Activated T-helper 2 cell treated with anti-CD3 and anti-CD28 coated beads, Interferon-gamma antibody, Interleukin-2, Interleukin-4, amounts not matched to agents 10 μg/mL and 5 μg/mL and 100 μg/mL, durations not matched to agents 14 hours and 24 hours and 36 hours (primary cell): ENCODE results near the gene KCNH1. TPM values are rescaled to one million over a fixed set of nuclear protein-coding genes. Genes with fewer than 3 reads are reported as not detected.

ENCODE experiments used
- DNase-seq: peaks from one replicate; pipeline ENCODE4 v3.0.0; 2021; ENCODE audit warnings: low spot score
- H3K27ac Mint-ChIP-seq: one replicate; pipeline ENCODE4 v1.8.0; 2021; ENCODE audit warnings: mixed read lengths
- H3K27me3 Mint-ChIP-seq: one replicate; pipeline ENCODE4 v1.8.0; 2021; ENCODE audit warnings: low read depth, mixed read lengths
- H3K36me3 Mint-ChIP-seq: one replicate; pipeline ENCODE4 v1.8.0; 2021; ENCODE audit warnings: low read depth, mixed read lengths
- H3K4me1 Mint-ChIP-seq: one replicate; pipeline ENCODE4 v1.8.0; 2021; ENCODE audit warnings: low read depth, mixed read lengths
- H3K4me3 Mint-ChIP-seq: one replicate; pipeline ENCODE4 v1.8.0; 2021; ENCODE audit warnings: low read depth, mild to moderate bottlenecking, moderate library complexity, mixed read lengths
- H3K9me3 Mint-ChIP-seq: one replicate; pipeline ENCODE4 v1.8.0; 2021; ENCODE audit warnings: mixed read lengths
- intact Hi-C: fragments of 100-400 bp; cut with micrococcal nuclease; formaldehyde crosslinking; loops from one replicate; pipeline ENCODE4 v1.15.1; 2023
- total RNA-seq: library from RNA; stranded (reverse); gene quantifications from 2 replicates; pipeline ENCODE4 v1.2.3, GENCODE V29; 2022

Gene KCNH1
- total RNA-seq, 1 donor from 2014 or later: not detected

DNA sequence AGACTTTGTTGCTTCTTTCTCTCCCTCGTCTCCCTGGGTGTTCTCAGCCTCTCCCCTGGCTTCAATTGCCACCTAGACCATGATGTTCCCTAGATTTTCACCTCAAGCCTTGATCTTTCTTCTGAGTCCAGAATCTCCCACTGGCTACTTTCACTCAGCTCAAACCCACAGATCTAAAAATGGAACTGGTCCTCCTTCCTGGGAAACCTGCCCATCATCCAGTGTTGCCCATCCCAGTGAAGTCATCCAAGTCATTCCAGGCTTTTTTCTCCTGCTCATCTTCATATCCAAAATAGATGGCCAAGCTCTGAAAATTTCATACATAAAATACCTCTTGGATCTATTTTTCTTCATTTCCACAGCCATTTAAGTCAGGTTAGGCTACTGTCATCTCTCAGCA, 347.4 kb downstream of the KCNH1 start:
- H3K27me3 Mint-ChIP-seq: peaks cover 10% of the 10 kb centered on the region
- no peaks in the 10 kb centered on the region for H3K9me3 Mint-ChIP-seq
- no peaks in the 10 kb centered on the region for H3K36me3 Mint-ChIP-seq
- peaks cover 11% of the 10 kb centered on the region for H3K4me1 Mint-ChIP-seq
- DNase-seq: no peak
- intact Hi-C loops: no loop called here
- no peak overlapping the region for H3K4me3 Mint-ChIP-seq
- H3K27ac Mint-ChIP-seq: no peak overlapping the region

DNA sequence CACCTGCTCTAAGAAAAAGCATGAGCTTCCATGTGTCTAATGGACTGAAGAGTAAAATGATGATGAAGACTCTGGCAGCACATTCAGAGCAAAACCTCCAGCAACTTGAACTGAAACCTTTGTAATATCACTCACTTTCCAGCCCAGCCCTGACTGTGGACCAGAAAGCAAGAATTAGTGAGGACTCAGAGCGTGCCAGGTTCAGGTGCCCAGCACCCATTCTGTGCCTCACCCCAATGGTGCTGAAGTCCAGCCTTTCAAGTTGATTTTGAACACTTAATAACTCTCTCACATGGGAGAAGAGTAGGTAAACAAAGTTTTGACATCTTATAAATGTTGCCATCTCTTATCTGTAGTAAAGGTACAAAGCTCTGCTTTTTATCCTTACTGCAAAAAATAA, 350.0 kb downstream of the KCNH1 start:
- intact Hi-C loops: no loop called here
- Mint-ChIP-seq H3K4me3 (no peak overlapping the region), H3K36me3 (no peaks in the 10 kb centered on the region), H3K9me3 (no peaks in the 10 kb centered on the region), H3K27ac (no peak overlapping the region), H3K4me1 (peaks cover 1% of the 10 kb centered on the region), H3K27me3 (peaks cover 15% of the 10 kb centered on the region)
- no peak for DNase-seq

DNA sequence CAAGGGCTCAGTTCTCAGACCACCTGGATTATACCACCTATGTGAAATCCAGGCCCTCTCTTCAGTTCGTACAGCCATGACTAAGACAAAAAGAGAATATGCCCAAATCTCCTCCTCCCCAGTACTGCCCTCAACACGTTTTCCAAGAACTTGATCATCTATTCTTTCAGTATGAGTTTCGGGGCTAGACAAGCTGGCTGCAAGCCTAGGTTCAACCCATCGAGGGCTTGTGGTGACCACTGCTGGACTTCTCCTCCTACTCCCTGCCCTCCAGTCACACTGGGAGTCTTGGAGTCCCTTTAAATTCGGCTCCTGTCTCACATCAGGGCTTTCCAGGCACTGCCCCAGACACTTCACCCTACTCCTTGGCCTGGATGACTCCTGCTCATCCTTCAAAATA, 352.3 kb downstream of the KCNH1 start:
- no peaks in the 10 kb centered on the region for H3K36me3 Mint-ChIP-seq
- no peaks in the 10 kb centered on the region for H3K9me3 Mint-ChIP-seq
- no peak overlapping the region for H3K27ac Mint-ChIP-seq
- DNase-seq: no peak
- peaks cover 16% of the 10 kb centered on the region for H3K27me3 Mint-ChIP-seq
- intact Hi-C loops: no loop called here
- no peak overlapping the region for H3K4me3 Mint-ChIP-seq
- peaks cover 1% of the 10 kb centered on the region for H3K4me1 Mint-ChIP-seq

DNA sequence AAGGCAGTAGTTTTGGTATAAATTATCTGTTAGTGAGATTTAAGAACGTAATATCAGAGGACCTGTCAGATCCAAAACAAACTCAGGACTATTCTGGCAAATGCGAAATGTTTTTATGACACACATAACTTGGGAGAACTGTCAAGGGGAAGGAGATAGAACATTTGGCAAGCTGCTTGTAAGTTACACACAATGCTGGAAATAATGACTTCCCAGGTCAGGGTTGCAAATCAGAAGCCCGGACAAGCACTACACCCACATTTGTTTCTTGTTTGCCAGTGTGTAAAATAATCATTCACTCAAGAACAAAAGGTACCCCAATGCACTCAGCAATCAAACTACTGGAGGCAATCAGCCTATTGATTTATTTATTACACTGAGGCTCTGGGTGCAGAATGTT, 354.7 kb downstream of the KCNH1 start:
- DNase-seq: no peak
- Mint-ChIP-seq H3K4me1 (no peaks in the 10 kb centered on the region), H3K9me3 (no peaks in the 10 kb centered on the region), H3K27ac (no peak overlapping the region), H3K36me3 (no peaks in the 10 kb centered on the region), H3K27me3 (peaks cover 9% of the 10 kb centered on the region), H3K4me3 (no peak overlapping the region)
- intact Hi-C loops: no loop called here

DNA sequence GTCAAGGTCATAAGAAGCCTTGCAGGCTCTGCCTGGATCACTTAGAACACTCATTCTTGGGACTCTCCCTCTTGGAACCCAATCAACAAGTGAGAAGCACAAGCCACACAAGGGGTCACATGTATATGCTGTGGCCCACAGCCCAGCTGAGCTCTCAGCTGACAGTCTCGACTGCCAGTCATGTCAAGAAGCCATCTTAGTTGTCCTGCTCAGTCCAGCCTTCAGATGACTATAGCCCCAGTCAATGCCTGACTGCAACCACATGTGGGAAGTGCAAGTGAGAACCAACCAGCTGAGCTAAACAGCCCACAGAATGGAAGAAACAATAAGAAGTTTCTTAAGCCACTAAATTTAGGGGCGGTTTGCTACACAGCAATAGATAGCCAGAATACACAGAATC, 356.0 kb downstream of the KCNH1 start:
- Mint-ChIP-seq H3K4me1 (no peaks in the 10 kb centered on the region), H3K36me3 (no peaks in the 10 kb centered on the region), H3K9me3 (no peaks in the 10 kb centered on the region), H3K27me3 (peaks cover 9% of the 10 kb centered on the region), H3K4me3 (no peak overlapping the region), H3K27ac (no peak overlapping the region)
- intact Hi-C loops: no loop called here
- no peak for DNase-seq

DNA sequence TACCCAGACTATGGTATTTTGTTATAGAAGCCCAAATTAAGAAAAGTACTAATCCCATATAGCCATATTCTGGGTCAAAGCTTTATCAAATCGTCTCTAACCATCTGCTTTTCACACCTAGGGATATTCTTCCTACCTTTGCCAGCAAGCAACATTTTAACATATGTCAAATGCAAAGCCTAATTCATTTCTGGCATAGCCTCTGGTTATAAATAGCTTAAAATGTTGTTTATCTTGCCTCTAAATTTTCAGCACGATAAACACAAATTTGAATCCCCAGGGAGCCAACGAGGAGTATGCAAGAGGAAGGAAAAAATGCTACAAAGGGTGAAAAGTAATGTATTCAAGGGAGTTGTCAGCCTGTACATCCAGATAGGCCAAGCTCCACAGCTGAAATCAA, 357.2 kb downstream of the KCNH1 start:
- Mint-ChIP-seq H3K27me3 (peaks cover 9% of the 10 kb centered on the region), H3K9me3 (no peaks in the 10 kb centered on the region), H3K36me3 (no peaks in the 10 kb centered on the region), H3K4me1 (no peaks in the 10 kb centered on the region), H3K4me3 (no peak overlapping the region), H3K27ac (no peak overlapping the region)
- DNase-seq: no peak
- intact Hi-C loops: no loop called here

DNA sequence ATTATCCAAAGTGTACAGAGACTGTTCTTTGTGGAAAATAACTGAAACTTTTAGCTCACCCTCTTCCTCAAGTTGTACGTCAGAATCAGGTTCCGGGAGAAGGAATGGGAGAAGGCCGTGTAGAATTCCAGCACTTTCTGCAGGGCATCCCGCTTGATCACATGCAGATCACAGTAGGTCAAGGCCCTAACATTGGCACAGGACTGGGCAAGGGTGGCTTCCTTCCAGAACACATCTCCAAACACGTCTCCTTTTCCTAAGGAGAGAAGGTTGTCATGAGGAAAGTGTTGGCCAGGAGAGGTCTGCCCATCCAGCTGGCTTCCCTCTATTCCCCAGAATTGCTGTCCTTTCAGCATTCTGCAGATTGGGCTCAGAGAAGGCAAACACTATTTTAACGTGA, 358.7 kb downstream of the KCNH1 start:
- no peak for DNase-seq
- Mint-ChIP-seq H3K36me3 (no peaks in the 10 kb centered on the region), H3K27ac (no peak overlapping the region), H3K4me3 (no peak overlapping the region), H3K9me3 (no peaks in the 10 kb centered on the region), H3K4me1 (no peaks in the 10 kb centered on the region), H3K27me3 (peaks cover 11% of the 10 kb centered on the region)
- intact Hi-C loops: no loop called here

DNA sequence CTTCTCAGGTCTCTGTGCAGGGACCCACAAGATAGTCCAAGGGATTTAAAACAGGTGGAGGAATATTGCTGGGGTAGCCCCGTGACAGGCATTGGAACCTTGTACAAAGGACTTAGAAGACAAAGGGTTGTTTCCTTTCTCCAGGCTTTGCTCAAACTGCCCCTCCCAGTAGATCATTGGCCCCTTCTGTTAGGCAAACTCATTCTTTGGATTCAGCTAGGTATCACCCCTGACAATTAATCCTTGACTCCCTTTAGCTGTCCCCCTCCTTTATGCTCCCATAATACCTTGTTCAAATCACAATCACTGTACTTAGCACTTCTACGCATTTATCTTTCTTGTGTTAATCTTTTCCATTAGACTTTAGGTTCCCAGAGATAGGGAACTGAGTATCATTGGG, 360.5 kb downstream of the KCNH1 start:
- no peak overlapping the region for H3K27ac Mint-ChIP-seq
- no peaks in the 10 kb centered on the region for H3K9me3 Mint-ChIP-seq
- DNase-seq: no peak
- H3K36me3 Mint-ChIP-seq: no peaks in the 10 kb centered on the region
- H3K27me3 Mint-ChIP-seq: peaks cover 5% of the 10 kb centered on the region
- no peak overlapping the region for H3K4me3 Mint-ChIP-seq
- H3K4me1 Mint-ChIP-seq: no peaks in the 10 kb centered on the region
- intact Hi-C loops: no loop called here

DNA sequence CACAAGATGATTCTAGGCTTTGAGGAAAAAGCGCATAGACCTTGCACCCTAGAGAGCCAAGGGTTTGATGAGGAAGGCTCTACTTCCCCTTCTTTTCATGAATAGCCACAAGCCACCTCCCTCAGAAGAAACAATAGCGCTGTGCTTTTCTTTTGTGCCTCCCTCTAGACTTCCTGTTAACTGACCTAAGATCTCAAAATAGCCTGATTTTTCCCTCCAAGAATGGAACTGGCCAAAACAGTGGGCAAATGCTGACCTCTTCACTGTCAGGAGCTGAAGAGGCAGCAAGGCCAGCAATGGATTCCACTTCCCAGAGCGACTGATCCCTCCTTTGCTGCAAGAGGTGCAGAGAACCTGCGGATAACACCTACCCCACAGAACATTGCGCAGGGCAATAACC, 362.8 kb downstream of the KCNH1 start:
- H3K4me1 Mint-ChIP-seq: no peaks in the 10 kb centered on the region
- peaks cover 5% of the 10 kb centered on the region for H3K27me3 Mint-ChIP-seq
- H3K9me3 Mint-ChIP-seq: no peaks in the 10 kb centered on the region
- H3K36me3 Mint-ChIP-seq: no peaks in the 10 kb centered on the region
- DNase-seq: no peak
- H3K27ac Mint-ChIP-seq: no peak overlapping the region
- no peak overlapping the region for H3K4me3 Mint-ChIP-seq
- intact Hi-C loops: no loop called here

DNA sequence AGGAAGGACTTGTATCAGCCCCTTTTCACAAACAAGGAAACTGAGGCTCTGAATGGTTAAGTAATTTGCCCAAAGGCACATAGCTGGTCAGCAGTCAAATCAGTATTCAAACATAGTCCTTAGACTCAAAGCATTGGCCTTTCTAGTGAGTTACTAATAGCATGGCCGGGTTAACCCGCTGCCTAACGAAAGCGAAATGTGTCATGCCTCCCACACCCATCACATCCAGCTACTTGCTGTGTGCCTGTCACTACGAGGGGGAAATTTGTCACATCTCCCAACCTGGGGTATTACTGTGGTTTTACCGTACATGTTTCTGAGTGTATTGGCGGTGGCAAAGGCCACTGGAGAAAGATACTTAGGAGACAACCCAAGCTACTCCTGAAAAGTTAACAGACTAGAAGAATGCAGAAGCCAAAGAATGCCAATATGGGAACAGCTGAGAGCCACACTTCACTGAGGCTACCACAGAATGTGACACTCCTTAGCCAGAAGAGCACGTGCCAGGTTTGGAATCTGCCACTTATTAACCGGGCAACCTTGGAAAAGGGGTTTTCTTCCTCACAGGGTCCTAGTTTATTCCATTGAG, 363.5 kb downstream of the KCNH1 start:
- intact Hi-C loops: no loop called here
- peaks cover 5% of the 10 kb centered on the region for H3K27me3 Mint-ChIP-seq
- no peak for DNase-seq
- H3K9me3 Mint-ChIP-seq: no peaks in the 10 kb centered on the region
- no peak overlapping the region for H3K27ac Mint-ChIP-seq
- H3K4me1 Mint-ChIP-seq: no peaks in the 10 kb centered on the region
- H3K4me3 Mint-ChIP-seq: no peak overlapping the region
- H3K36me3 Mint-ChIP-seq: no peaks in the 10 kb centered on the region

DNA sequence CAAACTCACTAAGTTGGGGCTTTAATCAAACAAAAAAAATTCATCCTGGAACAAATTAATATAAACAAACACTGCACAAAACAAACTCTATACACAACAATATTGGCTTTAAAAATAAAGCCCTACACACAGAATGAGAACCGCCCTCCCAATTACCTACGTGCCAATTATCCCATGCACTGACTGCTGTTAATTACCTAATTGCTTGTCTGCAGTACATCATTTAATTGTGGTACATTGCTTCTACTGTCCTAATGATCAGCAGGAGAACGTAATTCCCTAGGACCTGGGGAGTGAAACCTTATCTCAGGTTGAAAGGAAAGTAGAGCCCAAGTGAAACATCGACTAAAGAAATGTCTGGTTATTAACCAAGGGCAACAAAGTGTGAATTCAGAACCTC, 364.5 kb downstream of the KCNH1 start:
- H3K4me1 Mint-ChIP-seq: no peaks in the 10 kb centered on the region
- H3K27me3 Mint-ChIP-seq: peaks cover 5% of the 10 kb centered on the region
- no peak overlapping the region for H3K4me3 Mint-ChIP-seq
- intact Hi-C loops: no loop called here
- no peaks in the 10 kb centered on the region for H3K9me3 Mint-ChIP-seq
- DNase-seq: no peak
- H3K36me3 Mint-ChIP-seq: no peaks in the 10 kb centered on the region
- H3K27ac Mint-ChIP-seq: no peak overlapping the region

DNA sequence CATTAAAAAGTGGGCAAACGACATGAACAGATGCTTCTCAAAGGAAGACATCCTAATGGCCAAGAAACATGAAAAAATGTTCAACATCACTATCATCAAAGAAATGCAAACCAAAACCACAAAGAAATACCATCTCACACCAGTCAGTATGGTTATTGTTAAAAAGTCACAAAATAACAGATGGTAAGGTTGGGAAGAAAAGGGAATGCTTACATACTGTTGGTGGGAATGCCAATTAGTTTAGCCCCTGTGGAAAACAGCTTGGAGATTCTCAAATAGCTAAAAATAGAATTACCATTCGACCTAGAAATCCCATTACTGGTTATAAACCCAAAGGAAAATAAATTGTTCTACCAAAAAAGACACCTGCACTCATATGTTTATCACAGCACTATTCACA, 369.4 kb downstream of the KCNH1 start:
- Mint-ChIP-seq H3K9me3 (no peaks in the 10 kb centered on the region), H3K27ac (no peak overlapping the region), H3K36me3 (no peaks in the 10 kb centered on the region), H3K4me1 (no peaks in the 10 kb centered on the region), H3K27me3 (peaks cover 3% of the 10 kb centered on the region), H3K4me3 (no peak overlapping the region)
- intact Hi-C loops: no loop called here
- no peak for DNase-seq

DNA sequence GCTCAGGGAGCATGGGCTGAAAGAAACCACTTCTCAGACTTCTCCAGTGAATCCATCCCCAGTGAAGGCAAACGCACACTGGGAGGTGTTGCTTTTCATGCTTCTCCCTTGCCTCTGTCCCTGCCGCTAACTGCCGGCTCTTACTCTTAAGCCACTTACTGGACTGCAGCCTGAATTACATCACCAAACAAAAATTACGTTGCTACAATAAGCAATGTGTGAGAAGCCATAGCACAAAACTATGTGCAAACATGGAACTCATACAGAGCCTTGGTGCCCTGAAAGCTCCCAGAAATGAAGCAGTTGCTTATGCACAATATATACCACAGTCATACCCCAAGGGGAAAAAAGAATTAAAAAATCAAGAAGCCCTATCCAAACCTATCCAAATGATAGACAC, 375.2 kb downstream of the KCNH1 start:
- H3K9me3 Mint-ChIP-seq: no peaks in the 10 kb centered on the region
- intact Hi-C loops: no loop called here
- H3K36me3 Mint-ChIP-seq: no peaks in the 10 kb centered on the region
- H3K27ac Mint-ChIP-seq: no peak overlapping the region
- H3K4me1 Mint-ChIP-seq: no peaks in the 10 kb centered on the region
- H3K4me3 Mint-ChIP-seq: no peak overlapping the region
- no peak for DNase-seq
- H3K27me3 Mint-ChIP-seq: peaks cover 6% of the 10 kb centered on the region

DNA sequence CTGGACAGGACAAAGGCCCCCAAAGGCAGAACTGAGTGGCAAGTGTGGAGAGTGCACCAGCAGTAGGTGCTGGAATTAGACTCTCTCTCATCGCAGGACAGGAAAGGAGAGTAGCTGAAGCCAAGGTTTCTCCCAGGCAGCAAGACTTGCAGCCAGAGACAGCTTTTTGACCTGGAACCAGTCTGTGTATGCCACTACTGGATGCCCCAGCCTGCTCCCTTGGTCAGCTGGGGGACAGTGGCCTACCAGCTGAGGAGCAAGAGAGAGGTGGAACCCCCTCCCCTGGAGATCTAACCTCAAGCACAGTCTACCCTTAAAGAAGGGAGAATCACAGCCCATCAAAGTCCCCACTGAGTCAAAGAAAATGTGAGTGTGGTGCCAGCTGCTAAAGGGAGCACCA, 375.7 kb downstream of the KCNH1 start:
- no peak for DNase-seq
- Mint-ChIP-seq H3K27me3 (peaks cover 6% of the 10 kb centered on the region), H3K27ac (no peak overlapping the region), H3K9me3 (no peaks in the 10 kb centered on the region), H3K4me1 (no peaks in the 10 kb centered on the region), H3K36me3 (no peaks in the 10 kb centered on the region), H3K4me3 (no peak overlapping the region)
- intact Hi-C loops: no loop called here
